ENCODE measurements around the gene CAMK1D.

DNA sequence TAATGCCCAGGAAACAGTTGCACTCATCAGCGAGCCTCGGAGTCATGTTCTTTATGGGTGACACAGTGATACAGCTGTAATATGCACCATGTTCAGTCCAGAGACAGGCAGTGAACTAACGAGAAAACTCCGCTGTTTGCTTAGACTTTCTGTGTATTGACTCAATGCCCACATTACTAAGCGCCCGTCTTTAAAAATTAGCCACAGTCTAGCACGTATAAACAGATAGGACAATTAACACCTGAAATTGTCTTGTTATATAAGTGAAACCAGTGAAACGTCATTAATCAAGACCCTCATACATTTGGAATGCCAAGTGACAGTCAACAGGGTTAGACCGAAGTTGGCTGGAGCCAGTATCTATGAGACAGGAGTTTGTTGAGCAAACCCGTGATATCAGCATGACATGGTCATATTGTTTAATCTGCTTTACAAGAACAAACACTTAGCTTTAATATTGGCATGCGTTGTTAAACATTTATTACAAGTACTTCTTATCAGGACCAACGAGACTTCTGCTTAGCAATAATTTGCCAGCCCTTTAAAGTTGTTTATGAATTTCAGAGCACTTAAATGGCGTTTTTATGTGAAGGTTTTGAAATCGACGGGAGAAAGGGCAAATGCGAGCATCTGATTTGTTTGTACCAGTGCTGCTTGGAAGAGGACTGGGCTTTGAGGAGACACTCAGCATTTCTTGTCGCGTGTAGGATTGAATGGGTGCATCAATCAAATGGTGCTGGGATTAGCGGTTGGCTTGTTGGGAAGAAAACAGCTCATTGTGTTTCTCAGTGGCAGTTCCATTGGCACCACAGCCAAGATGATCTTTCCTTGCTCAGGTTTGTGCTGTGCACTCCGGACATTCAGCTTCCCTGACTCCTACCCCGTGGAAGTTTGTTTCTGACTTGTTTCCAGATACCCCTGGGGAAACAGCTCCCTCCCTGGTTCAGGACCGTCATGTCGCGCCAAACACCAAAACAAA, 56.3 kb downstream of the CAMK1D start:
- TF ChIP-seq CTCF (conservative IDR thresholded peaks at IDR 0.05; ENCODE audit: low read length) (no peak), EZH2phosphoT487 (IDR thresholded peaks at IDR 0.05; ENCODE audit: borderline replicate concordance, low read depth, low read length) (no peak)

Data from OCI-LY7 (cell line).